ENCODE measurements around the gene HINT3. TPM values are rescaled to one million over a fixed set of nuclear protein-coding genes. Genes with fewer than 3 reads are reported as not detected.

HINT3 gene
- total and polyA plus RNA-seq, 2 experiments from 2014 or later: 1.8 to 8.0 TPM

DNA sequence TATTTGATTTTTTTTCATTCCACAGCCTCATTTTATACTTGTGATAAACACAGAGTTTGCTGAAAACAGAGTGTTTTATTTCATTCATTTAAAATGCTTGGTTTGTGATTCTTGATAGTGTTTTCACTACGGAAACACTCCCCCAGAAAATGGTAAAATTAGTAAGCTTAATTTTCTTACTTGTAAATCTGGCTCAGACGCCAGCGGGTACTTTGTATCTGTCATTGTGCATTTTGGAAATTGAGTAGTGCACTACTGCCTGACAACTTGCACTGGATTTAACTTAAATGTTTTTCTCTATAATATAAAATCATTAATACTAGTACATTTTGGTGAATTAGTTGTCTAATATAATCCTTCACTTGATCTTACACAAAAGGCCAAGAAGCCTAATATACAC, 37.0 kb upstream of the HINT3 start:
- Histone ChIP-seq H3K79me2 (replicated peaks; ENCODE audit: insufficient read depth) (no peaks in the 10 kb centered on the region), H3K27ac (ENCODE audit: low read depth) (no peak overlapping the region), H3K4me3 (no peak overlapping the region), H3K4me2 (no peak overlapping the region), H3K9me2 (ENCODE audit: insufficient read depth) (no peaks in the 10 kb centered on the region), H2AFZ (no peak overlapping the region), H3K4me1 (ENCODE audit: insufficient read depth) (peaks cover 25% of the 10 kb centered on the region), H4K20me1 (replicated peaks; ENCODE audit: insufficient read depth) (no peaks in the 10 kb centered on the region), H3F3A (replicated peaks; ENCODE audit: low read depth) (no peaks in the 10 kb centered on the region), H3K27me3 (ENCODE audit: insufficient read depth) (no peaks in the 10 kb centered on the region), H3K36me3 (ENCODE audit: insufficient read depth) (no peaks in the 10 kb centered on the region)
- H3K36me3 Mint-ChIP-seq (ENCODE audit: low read depth): no peaks in the 10 kb centered on the region
- H3K4me1 Mint-ChIP-seq: peaks cover 24% of the 10 kb centered on the region
- no peaks in the 10 kb centered on the region for H3K9me3 Mint-ChIP-seq
- TF ChIP-seq JUNB (IDR thresholded peaks at IDR 0.05; ENCODE audit: unreplicated experiment): no peak
- TF ChIP-seq, protein P1, sequence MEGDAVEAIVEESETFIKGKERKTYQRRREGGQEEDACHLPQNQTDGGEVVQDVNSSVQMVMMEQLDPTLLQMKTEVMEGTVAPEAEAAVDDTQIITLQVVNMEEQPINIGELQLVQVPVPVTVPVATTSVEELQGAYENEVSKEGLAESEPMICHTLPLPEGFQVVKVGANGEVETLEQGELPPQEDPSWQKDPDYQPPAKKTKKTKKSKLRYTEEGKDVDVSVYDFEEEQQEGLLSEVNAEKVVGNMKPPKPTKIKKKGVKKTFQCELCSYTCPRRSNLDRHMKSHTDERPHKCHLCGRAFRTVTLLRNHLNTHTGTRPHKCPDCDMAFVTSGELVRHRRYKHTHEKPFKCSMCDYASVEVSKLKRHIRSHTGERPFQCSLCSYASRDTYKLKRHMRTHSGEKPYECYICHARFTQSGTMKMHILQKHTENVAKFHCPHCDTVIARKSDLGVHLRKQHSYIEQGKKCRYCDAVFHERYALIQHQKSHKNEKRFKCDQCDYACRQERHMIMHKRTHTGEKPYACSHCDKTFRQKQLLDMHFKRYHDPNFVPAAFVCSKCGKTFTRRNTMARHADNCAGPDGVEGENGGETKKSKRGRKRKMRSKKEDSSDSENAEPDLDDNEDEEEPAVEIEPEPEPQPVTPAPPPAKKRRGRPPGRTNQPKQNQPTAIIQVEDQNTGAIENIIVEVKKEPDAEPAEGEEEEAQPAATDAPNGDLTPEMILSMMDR (conservative IDR thresholded peaks at IDR 0.05; ENCODE audit: low read depth in 2 of 2): no peak
- TF ChIP-seq, protein P2, sequence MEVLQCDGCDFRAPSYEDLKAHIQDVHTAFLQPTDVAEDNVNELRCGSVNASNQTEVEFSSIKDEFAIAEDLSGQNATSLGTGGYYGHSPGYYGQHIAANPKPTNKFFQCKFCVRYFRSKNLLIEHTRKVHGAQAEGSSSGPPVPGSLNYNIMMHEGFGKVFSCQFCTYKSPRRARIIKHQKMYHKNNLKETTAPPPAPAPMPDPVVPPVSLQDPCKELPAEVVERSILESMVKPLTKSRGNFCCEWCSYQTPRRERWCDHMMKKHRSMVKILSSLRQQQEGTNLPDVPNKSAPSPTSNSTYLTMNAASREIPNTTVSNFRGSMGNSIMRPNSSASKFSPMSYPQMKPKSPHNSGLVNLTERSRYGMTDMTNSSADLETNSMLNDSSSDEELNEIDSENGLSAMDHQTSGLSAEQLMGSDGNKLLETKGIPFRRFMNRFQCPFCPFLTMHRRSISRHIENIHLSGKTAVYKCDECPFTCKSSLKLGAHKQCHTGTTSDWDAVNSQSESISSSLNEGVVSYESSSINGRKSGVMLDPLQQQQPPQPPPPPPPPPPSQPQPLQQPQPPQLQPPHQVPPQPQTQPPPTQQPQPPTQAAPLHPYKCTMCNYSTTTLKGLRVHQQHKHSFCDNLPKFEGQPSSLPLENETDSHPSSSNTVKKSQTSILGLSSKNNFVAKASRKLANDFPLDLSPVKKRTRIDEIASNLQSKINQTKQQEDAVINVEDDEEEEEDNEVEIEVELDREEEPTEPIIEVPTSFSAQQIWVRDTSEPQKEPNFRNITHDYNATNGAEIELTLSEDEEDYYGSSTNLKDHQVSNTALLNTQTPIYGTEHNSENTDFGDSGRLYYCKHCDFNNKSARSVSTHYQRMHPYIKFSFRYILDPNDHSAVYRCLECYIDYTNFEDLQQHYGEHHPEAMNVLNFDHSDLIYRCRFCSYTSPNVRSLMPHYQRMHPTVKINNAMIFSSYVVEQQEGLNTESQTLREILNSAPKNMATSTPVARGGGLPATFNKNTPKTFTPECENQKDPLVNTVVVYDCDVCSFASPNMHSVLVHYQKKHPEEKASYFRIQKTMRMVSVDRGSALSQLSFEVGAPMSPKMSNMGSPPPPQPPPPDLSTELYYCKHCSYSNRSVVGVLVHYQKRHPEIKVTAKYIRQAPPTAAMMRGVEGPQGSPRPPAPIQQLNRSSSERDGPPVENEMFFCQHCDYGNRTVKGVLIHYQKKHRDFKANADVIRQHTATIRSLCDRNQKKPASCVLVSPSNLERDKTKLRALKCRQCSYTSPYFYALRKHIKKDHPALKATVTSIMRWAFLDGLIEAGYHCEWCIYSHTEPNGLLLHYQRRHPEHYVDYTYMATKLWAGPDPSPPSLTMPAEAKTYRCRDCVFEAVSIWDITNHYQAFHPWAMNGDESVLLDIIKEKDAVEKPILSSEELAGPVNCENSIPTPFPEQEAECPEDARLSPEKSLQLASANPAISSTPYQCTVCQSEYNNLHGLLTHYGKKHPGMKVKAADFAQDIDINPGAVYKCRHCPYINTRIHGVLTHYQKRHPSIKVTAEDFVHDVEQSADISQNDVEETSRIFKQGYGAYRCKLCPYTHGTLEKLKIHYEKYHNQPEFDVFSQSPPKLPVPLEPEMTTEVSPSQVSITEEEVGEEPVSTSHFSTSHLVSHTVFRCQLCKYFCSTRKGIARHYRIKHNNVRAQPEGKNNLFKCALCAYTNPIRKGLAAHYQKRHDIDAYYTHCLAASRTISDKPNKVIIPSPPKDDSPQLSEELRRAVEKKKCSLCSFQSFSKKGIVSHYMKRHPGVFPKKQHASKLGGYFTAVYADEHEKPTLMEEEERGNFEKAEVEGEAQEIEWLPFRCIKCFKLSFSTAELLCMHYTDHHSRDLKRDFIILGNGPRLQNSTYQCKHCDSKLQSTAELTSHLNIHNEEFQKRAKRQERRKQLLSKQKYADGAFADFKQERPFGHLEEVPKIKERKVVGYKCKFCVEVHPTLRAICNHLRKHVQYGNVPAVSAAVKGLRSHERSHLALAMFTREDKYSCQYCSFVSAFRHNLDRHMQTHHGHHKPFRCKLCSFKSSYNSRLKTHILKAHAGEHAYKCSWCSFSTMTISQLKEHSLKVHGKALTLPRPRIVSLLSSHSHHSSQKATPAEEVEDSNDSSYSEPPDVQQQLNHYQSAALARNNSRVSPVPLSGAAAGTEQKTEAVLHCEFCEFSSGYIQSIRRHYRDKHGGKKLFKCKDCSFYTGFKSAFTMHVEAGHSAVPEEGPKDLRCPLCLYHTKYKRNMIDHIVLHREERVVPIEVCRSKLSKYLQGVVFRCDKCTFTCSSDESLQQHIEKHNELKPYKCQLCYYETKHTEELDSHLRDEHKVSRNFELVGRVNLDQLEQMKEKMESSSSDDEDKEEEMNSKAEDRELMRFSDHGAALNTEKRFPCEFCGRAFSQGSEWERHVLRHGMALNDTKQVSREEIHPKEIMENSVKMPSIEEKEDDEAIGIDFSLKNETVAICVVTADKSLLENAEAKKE (CRISPR knock-in tag; IDR thresholded peaks at IDR 0.05): no peak
- no peak for TF ChIP-seq EZH2phosphoT487 (IDR thresholded peaks at IDR 0.05; ENCODE audit: unreplicated experiment)
- no peak for TF ChIP-seq POLR2AphosphoS5 (IDR thresholded peaks at IDR 0.05; ENCODE audit: low read depth)
- no peak for TF ChIP-seq ZNF331 (CRISPR knock-in tag; IDR thresholded peaks at IDR 0.05; ENCODE audit: low read depth)
- no peak for TF ChIP-seq EZH2 (IDR thresholded peaks at IDR 0.05; ENCODE audit: low read depth, unreplicated experiment)
- TF ChIP-seq, protein P3, sequence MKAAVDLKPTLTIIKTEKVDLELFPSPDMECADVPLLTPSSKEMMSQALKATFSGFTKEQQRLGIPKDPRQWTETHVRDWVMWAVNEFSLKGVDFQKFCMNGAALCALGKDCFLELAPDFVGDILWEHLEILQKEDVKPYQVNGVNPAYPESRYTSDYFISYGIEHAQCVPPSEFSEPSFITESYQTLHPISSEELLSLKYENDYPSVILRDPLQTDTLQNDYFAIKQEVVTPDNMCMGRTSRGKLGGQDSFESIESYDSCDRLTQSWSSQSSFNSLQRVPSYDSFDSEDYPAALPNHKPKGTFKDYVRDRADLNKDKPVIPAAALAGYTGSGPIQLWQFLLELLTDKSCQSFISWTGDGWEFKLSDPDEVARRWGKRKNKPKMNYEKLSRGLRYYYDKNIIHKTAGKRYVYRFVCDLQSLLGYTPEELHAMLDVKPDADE (IDR thresholded peaks at IDR 0.05): no peak
- no peak for TF ChIP-seq ZNF114 (CRISPR knock-in tag; IDR thresholded peaks at IDR 0.05)
- TF ChIP-seq, protein P4, sequence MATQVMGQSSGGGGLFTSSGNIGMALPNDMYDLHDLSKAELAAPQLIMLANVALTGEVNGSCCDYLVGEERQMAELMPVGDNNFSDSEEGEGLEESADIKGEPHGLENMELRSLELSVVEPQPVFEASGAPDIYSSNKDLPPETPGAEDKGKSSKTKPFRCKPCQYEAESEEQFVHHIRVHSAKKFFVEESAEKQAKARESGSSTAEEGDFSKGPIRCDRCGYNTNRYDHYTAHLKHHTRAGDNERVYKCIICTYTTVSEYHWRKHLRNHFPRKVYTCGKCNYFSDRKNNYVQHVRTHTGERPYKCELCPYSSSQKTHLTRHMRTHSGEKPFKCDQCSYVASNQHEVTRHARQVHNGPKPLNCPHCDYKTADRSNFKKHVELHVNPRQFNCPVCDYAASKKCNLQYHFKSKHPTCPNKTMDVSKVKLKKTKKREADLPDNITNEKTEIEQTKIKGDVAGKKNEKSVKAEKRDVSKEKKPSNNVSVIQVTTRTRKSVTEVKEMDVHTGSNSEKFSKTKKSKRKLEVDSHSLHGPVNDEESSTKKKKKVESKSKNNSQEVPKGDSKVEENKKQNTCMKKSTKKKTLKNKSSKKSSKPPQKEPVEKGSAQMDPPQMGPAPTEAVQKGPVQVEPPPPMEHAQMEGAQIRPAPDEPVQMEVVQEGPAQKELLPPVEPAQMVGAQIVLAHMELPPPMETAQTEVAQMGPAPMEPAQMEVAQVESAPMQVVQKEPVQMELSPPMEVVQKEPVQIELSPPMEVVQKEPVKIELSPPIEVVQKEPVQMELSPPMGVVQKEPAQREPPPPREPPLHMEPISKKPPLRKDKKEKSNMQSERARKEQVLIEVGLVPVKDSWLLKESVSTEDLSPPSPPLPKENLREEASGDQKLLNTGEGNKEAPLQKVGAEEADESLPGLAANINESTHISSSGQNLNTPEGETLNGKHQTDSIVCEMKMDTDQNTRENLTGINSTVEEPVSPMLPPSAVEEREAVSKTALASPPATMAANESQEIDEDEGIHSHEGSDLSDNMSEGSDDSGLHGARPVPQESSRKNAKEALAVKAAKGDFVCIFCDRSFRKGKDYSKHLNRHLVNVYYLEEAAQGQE (IDR thresholded peaks at IDR 0.05; ENCODE audit: unreplicated experiment): no peak
- no peak for TF ChIP-seq NANOG (IDR thresholded peaks at IDR 0.05; ENCODE audit: borderline replicate concordance)
- H3K4me3 Mint-ChIP-seq: no peak overlapping the region
- no peak overlapping the region for H3K27ac Mint-ChIP-seq
- ATAC-seq (no peak), DNase-seq (ENCODE audit: low spot score) (no peak)
- H3K27me3 Mint-ChIP-seq (ENCODE audit: insufficient read depth, low read depth, poor library complexity): peaks cover 5% of the 10 kb centered on the region

All from GM23338 (cell line).